Spleen (tissue), 7 donors: Measurements from ENCODE around the gene KLHDC3.

Experiments used
- CTCF ChIP-seq, 11 experiments: fragments of 200-600 bp in 7 of 11; fragments of 450-650 bp in 4 of 11; sonication (generic) in 4 of 11; IDR thresholded peaks in 8 of 11; conservative IDR thresholded peaks in 3 of 11; 1 replicate in 7 of 11; 2 replicates in 4 of 11; pipeline versions ENCODE4 v1.4.0 to v1.8.0; 2016 to 2021; ENCODE audit warnings: antibody characterized with exemption in 11 of 11, inconsistent platforms in 4 of 11, mild to moderate bottlenecking in 1 of 11
- POLR2A ChIP-seq, 3 donors: fragments of 450-650 bp; IDR thresholded peaks; one replicate each; pipeline ENCODE4 v1.5.1; 2017; ENCODE audit warnings: antibody characterized with exemption in 3 of 3, mild to moderate bottlenecking in 1 of 3
- donor health status: DM: no; HTN: no; CAD: no; lungs with moderate emphysema.
- donor health status: DM: no; HTN: no; CAD: no.
- donor health status: DM: no; HTN: no; CAD: no.

GRCh38 chr6:43036712-43037111 lies 22.7 kb downstream of the KLHDC3 start:
- TF ChIP-seq POLR2A (IDR thresholded peaks at IDR 0.05) (no peak), CTCF (IDR thresholded peaks at IDR 0.05 in 8 of 11, conservative IDR thresholded peaks at IDR 0.05 in 3 of 11) (no peak)
